GM12875 (cell line): ENCODE data around the gene CCDC141.

Experiments used
- H3K4me3 ChIP-seq: one replicate; pipeline ENCODE4 v1.5.1; 2011; ENCODE audit warnings: low read depth, low read length, control low read depth
- CTCF ChIP-seq: IDR thresholded peaks from 2 replicates; pipeline ENCODE4 v1.5.1; 2011; ENCODE audit warnings: low read depth, mild to moderate bottlenecking, control low read depth, inconsistent platforms, low read length, moderate library complexity, borderline replicate concordance; ENCODE audit not compliant: insufficient read depth

CCDC141 gene

GRCh38 chr2:178829981-178830380 is 220.0 kb downstream of the CCDC141 start:
- H3K4me3 ChIP-seq = no peak overlapping the region
- TF ChIP-seq CTCF = no peak

- H3K4me3 ChIP-seq = no peak overlapping the region
- TF ChIP-seq CTCF = no peak
These were observed 220.5 kb downstream of the CCDC141 start for GRCh38 chr2:178829299-178829960.

GRCh38 chr2:178828486-178828881 is 221.5 kb downstream of the CCDC141 start:
- TF ChIP-seq CTCF = no peak
- H3K4me3 ChIP-seq = no peak overlapping the region

- H3K4me3 ChIP-seq = no peak overlapping the region
- TF ChIP-seq CTCF = no peak
These were observed 222.0 kb downstream of the CCDC141 start for GRCh38 chr2:178827739-178828485.

- no peak for TF ChIP-seq CTCF
- H3K4me3 ChIP-seq = no peak overlapping the region
These were observed 222.8 kb downstream of the CCDC141 start for GRCh38 chr2:178827111-178827510.

- TF ChIP-seq CTCF = no peak
- no peak overlapping the region for H3K4me3 ChIP-seq
These were observed 224.8 kb downstream of the CCDC141 start for GRCh38 chr2:178825183-178825582.

GRCh38 chr2:178824181-178824580 is 225.8 kb downstream of the CCDC141 start:
- TF ChIP-seq CTCF = no peak
- no peak overlapping the region for H3K4me3 ChIP-seq
